Spleen (tissue), 11 donors: ENCODE measurements around the gene CRACR2A. TPM values are rescaled to one million over a fixed set of nuclear protein-coding genes. Genes with fewer than 3 reads are reported as not detected.

Source experiments
- DNase-seq: peaks from one replicate; pipeline ENCODE4 v3.0.0-alpha.2; 2020
- H3K27ac ChIP-seq, 8 donors: fragments of 200-600 bp; sonication (generic) in 7 of 8; 1 replicate in 4 of 8; 2 replicates in 4 of 8; pipeline versions ENCODE4 v1.5.0 to v1.8.0; 2016 to 2021; ENCODE audit warnings: inconsistent platforms in 4 of 8, mild to moderate bottlenecking in 4 of 8, moderate library complexity in 1 of 8
- H3K27me3 ChIP-seq, 7 donors: fragments of 200-600 bp; sonication (generic) in 6 of 7; replicated peaks in 1 of 7; 1 replicate in 4 of 7; 2 replicates in 3 of 7; pipeline versions ENCODE4 v1.5.0 to v1.8.0; 2016 to 2021; ENCODE audit warnings: inconsistent platforms in 3 of 7, mild to moderate bottlenecking in 1 of 7
- H3K36me3 ChIP-seq, 6 donors: fragments of 200-600 bp; sonication (generic) in 5 of 6; 1 replicate in 4 of 6; 2 replicates in 2 of 6; pipeline versions ENCODE4 v1.5.0 to v1.8.0; 2016 to 2021; ENCODE audit warnings: inconsistent platforms in 2 of 6
- H3K4me1 ChIP-seq, 6 donors: fragments of 200-600 bp; sonication (generic) in 5 of 6; 1 replicate in 3 of 6; 2 replicates in 3 of 6; pipeline versions ENCODE4 v1.5.0 to v1.8.0; 2016 to 2021; ENCODE audit warnings: inconsistent platforms in 3 of 6
- H3K4me3 ChIP-seq, 8 donors: fragments of 200-600 bp; sonication (generic) in 7 of 8; 1 replicate in 4 of 8; 2 replicates in 4 of 8; pipeline versions ENCODE4 v1.5.0 to v1.8.0; 2016 to 2021; ENCODE audit warnings: inconsistent platforms in 4 of 8, mild to moderate bottlenecking in 4 of 8, moderate library complexity in 2 of 8
- H3K9me3 ChIP-seq, 8 donors: fragments of 200-600 bp; sonication (generic) in 7 of 8; 1 replicate in 4 of 8; 2 replicates in 4 of 8; pipeline versions ENCODE4 v1.5.0 to v1.8.0; 2016 to 2021; ENCODE audit warnings: inconsistent platforms in 4 of 8
- CTCF ChIP-seq, 11 experiments: fragments of 200-600 bp in 7 of 11; fragments of 450-650 bp in 4 of 11; sonication (generic) in 4 of 11; IDR thresholded peaks in 8 of 11; conservative IDR thresholded peaks in 3 of 11; 1 replicate in 7 of 11; 2 replicates in 4 of 11; pipeline versions ENCODE4 v1.4.0 to v1.8.0; 2016 to 2021; ENCODE audit warnings: antibody characterized with exemption in 11 of 11, inconsistent platforms in 4 of 11, mild to moderate bottlenecking in 1 of 11
- POLR2A ChIP-seq, 3 donors: fragments of 450-650 bp; IDR thresholded peaks; one replicate each; pipeline ENCODE4 v1.5.1; 2017; ENCODE audit warnings: antibody characterized with exemption in 3 of 3, mild to moderate bottlenecking in 1 of 3
- POLR2AphosphoS5 ChIP-seq, 3 donors: sonication (generic); formaldehyde crosslinking; IDR thresholded peaks; one replicate each; pipeline ENCODE4 v1.5.1; 2017; ENCODE audit warnings: antibody characterized with exemption in 3 of 3
- WGBS, 5 donors: extraction: QIAGEN DNeasy Blood & Tissue Kit in 3 of 5; methylation state at CpG; one replicate each; pipeline versions ENCODE4 v1.1.5 to v1.1.7; 2013 to 2018; 5-methylcytosine and 5-hydroxymethylcytosine counted together
- intact Hi-C: fragments of 100-400 bp; cut with DNase I; formaldehyde crosslinking; loops from one replicate; pipeline ENCODE4 v1.15.0; 2023; ENCODE audit warnings: low total_unique reads
- polyA plus RNA-seq, 3 donors: library from polyadenylated mRNA; stranded (reverse); fragments of 200-250 nt; gene quantifications; one replicate each; pipeline ENCODE4 v1.2.1, GENCODE V29; 2013
- total RNA-seq, 7 donors: library from RNA; depleted of rRNA in 3 of 7; stranded (reverse); fragments of >200 nt in 3 of 7; fragmentation: NEBNext Ultra II Directional in 4 of 7; extraction: Animal tissue kit (Norgen Biotek cat#: 25700) in 4 of 7; gene quantifications; one replicate each; pipeline versions ENCODE4 v1.1.0 to v1.2.1, GENCODE V29; 2016 to 2021
- donor health status: healthy with polysubstance abuse.
- donor health status: DM: no; HTN: no; CAD: no; lungs with moderate emphysema.
- donor health status: DM: no; HTN: no; CAD: no.
- donor health status: Bipolar disorder and iron deficiency.
- donor health status: healthy.
- donor health status: DM: no; HTN: no; CAD: no.
- donor health status: DM: yes; HTN: yes; CAD: no.

The CRACR2A gene
- total and polyA plus RNA-seq, 10 donors, result 3.3 to 27.6 (median 21.1) TPM

- 76 to 88% (median 85%) methylated on average over 15 of the region's 15 CpGs for WGBS, 5 donors
- Histone ChIP-seq H3K9me3 (peaks cover 0 to 11% (median 3%) of the 10 kb centered on the region in 8 donors), H3K36me3 (no peaks in the 10 kb centered on the region), H3K27ac (no peak overlapping the region), H3K4me1 (no peaks in the 10 kb centered on the region), H3K27me3 (peaks cover 0 to 20% (median 0%) of the 10 kb centered on the region in 7 donors), H3K4me3 (no peak overlapping the region)
- intact Hi-C loops, result no loop called here
- no peak for DNase-seq
- TF ChIP-seq POLR2AphosphoS5 (IDR thresholded peaks at IDR 0.05) (no peak), POLR2A (IDR thresholded peaks at IDR 0.05) (no peak), CTCF (IDR thresholded peaks at IDR 0.05 in 8 of 11, conservative IDR thresholded peaks at IDR 0.05 in 3 of 11) (no peak)
Observed at GRCh38 chr12:3579446-3580093, 173.3 kb downstream of the CRACR2A start.

GRCh38 chr12:3578557-3578956, 174.4 kb downstream of the CRACR2A start:
- Histone ChIP-seq H3K9me3 (peaks cover 0 to 1% (median 0%) of the 10 kb centered on the region in 8 donors), H3K36me3 (no peaks in the 10 kb centered on the region), H3K4me1 (no peaks in the 10 kb centered on the region), H3K4me3 (no peak overlapping the region), H3K27ac (no peak overlapping the region), H3K27me3 (peaks cover 0 to 20% (median 0%) of the 10 kb centered on the region in 7 donors)
- WGBS, 5 donors, result 76 to 86% (median 82%) methylated on average over 5 of the region's 5 CpGs
- DNase-seq, result no peak
- TF ChIP-seq POLR2AphosphoS5 (IDR thresholded peaks at IDR 0.05), result no peak
- intact Hi-C loops, result no loop called here

DNA sequence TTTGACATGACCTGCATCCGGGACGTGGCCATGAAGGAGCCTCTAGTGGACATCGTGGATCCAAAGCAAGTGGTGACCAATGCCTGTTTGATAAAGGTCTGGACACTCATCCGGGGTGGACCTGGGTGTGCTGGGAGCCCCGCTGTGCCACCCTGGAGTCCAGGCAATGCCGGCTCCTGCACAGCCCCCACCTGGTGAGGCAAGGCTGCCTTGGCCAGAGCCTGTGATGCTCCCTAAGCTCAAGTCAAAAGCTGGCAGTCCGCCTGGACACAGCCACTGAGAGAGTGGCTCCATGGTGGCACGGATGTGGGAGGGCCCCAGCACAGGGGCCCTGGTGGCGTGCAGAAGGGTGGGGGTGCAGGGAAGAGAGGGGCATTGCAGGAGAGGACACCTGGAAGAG, 176.0 kb downstream of the CRACR2A start:
- peak; percentile 55 for DNase-seq
- no peak overlapping the region for H3K4me3 ChIP-seq
- H3K9me3 ChIP-seq, result no peaks in the 10 kb centered on the region
- no peak for TF ChIP-seq POLR2A (IDR thresholded peaks at IDR 0.05)
- TF ChIP-seq POLR2AphosphoS5 (IDR thresholded peaks at IDR 0.05), result no peak
- no peak for TF ChIP-seq CTCF (IDR thresholded peaks at IDR 0.05 in 8 of 11, conservative IDR thresholded peaks at IDR 0.05 in 3 of 11)
- 85 to 96% (median 89%) methylated on average over 9 of the region's 9 CpGs for WGBS, 5 donors
- no peaks in the 10 kb centered on the region for H3K36me3 ChIP-seq
- intact Hi-C loops, result no loop called here
- peaks cover 0 to 20% (median 0%) of the 10 kb centered on the region in 7 donors for H3K27me3 ChIP-seq
- no peak overlapping the region for H3K27ac ChIP-seq
- no peaks in the 10 kb centered on the region for H3K4me1 ChIP-seq

GRCh38 chr12:3574986-3575385, 177.9 kb downstream of the CRACR2A start:
- Histone ChIP-seq H3K9me3 (no peaks in the 10 kb centered on the region), H3K4me3 (no peak overlapping the region), H3K27ac (no peak overlapping the region), H3K4me1 (no peaks in the 10 kb centered on the region), H3K27me3 (peaks cover 0 to 20% (median 0%) of the 10 kb centered on the region in 7 donors), H3K36me3 (no peaks in the 10 kb centered on the region)
- TF ChIP-seq POLR2A (IDR thresholded peaks at IDR 0.05) (no peak), CTCF (IDR thresholded peaks at IDR 0.05 in 8 of 11, conservative IDR thresholded peaks at IDR 0.05 in 3 of 11) (no peak), POLR2AphosphoS5 (IDR thresholded peaks at IDR 0.05) (no peak)
- WGBS, 5 donors, result 82 to 88% (median 88%) methylated on average over 7 of the region's 7 CpGs
- intact Hi-C loops, result no loop called here
- no peak for DNase-seq
